HG02642 (cell line): ENCODE data around the gene CEP112.
A peak's percentile ranks its signal among the peaks of the same experiment; 100 is the strongest.

Source experiments
- ATAC-seq: cut with Tn5 transposase; IDR thresholded peaks from one replicate; pipeline ENCODE4 v1.9.1; 2021; ENCODE audit warnings: mild to moderate bottlenecking; ENCODE audit not compliant: unreplicated experiment, poor library complexity

The CEP112 gene

DNA sequence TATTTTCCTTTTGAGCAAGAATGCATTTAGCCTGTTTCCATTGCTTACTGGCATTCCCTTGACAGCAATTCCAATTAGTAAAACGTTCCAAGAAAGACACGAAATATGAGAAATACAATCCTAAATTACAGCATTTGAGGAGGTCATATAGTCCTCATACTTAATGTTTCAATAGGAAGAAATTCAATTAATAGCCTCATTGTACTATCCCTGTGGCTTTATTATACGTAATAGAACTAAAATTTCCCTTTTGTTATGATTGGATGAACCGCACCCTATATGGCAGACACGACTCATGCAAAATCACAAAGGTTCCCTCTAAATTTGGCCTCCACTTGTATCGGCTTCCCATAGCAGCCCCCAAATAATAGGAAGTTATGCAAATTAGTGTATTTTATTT is 291.7 kb downstream of the CEP112 start:
- no peak for ATAC-seq

DNA sequence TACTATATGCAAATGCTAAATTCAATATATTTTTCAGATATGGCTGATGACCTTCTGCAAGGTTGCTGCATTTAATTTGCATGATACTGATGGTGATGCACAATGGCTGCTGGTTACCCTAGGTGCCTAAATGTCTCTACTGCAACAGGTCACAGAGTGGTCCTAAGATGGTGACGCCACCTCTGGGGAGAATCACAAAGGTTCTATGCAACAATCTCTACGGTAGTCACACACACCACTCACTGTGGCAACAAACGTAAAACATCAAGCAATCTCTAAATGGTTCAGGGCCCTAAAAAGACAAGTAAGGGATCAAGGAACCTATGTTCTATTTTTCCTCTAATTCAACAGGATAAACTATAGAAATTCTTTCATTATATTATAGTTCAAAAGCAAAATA is 293.3 kb downstream of the CEP112 start:
- no peak for ATAC-seq

DNA sequence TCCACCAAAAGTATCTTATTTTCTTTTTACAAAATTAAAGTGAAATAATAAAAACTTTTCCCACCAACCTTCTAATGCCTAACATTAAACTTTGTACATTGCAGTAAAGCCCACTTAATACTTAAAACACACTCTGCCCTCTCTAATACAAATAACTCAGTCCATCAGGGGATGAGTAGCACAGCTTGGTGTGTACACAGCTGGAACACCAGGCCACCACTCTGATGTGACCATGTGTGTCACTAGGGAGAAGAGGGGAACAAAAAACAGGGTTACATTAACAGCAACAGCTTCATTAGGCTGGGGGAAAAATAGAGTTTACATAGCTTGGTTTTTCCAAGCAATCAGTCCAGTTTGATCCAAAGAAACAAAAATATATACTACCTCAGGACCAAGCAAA is 295.0 kb downstream of the CEP112 start:
- no peak for ATAC-seq

DNA sequence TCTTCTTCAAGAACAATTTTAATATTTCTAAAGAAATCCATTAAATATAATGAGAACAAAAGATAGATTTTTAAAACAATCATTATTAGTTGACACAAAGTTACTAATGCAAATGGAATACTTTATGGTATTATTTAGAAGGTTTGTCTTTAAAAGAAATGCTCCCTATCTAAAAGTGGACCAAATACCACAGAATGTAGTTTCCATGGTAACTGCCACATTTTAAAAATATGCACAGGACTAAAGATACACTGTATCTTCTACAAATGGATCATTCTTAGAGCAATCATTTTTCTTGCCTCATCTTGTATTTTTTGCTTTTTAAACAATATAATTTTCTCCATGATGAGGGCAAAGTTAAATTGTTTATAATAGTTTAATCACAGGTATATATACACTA is 296.0 kb downstream of the CEP112 start:
- no peak for ATAC-seq

DNA sequence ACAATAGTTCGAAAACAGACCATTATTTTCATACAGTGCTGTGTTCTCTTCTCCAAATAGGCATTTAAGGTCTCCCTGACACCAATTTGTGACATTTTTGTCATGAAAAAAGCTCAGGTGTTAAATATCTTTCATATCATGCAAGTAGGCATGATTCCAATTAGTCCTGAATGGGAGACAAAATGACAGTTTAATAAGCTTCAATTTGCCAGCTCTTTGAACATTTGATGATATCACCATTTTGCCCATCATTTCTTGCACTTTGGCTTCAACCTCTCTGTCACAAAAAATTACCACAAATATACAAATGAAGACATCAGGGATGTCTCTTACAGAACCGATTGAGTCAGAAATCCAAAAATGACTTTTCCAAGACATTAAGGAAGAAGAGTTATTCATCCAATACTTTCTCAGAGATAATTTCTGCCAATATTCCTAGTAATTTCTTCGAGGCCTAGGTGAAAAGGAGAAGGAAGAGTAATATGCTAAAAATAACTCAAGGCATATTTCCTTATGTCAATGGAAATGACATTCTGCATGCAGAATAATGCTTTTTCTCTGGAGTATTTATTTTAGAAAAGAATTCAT is 298.1 kb downstream of the CEP112 start:
- ATAC-seq = no peak

DNA sequence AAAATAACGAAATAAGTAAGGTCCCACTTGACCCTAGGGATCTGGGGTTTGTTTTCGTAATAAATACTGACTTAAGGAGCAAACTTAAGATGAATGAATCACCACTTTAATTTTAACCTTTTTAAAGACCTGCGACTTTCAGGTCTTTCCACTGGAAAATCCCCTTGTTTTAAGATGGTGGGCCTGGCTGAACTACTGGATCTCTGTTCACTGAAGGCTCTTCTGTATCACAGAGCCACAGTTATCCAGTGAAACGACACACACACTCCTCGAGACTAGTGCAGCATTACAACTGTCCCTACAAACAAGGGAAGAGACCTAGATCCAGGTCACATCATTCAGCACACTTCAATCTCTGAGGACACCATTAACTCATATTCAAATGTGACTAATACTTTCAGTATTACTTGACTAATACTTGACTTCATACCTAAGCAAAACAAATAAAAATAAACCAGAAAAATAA is 299.0 kb downstream of the CEP112 start:
- ATAC-seq = peak; percentile 47

DNA sequence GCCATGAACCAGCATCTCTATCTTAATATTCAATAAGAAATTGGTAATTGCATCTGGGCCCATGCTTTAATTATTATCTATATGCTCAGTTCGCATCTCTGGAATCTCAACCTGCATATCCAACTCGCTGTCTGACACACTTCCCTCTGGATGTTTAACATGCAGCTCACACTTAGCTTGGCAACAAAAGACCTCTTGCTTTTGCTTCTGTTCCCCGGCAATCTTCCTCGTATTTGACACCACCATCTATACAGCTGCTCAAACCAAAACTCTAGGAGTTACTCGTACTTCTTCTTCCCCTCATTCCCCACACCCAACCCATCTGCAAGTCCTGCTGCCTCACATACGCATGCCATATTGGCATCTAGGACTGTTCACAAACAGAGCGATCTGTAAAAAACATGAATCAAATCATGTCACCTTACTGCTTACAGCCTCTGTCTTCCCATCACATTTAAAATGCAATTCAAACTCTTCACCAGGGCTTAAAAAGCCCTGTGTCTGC is 300.6 kb downstream of the CEP112 start:
- no peak for ATAC-seq

DNA sequence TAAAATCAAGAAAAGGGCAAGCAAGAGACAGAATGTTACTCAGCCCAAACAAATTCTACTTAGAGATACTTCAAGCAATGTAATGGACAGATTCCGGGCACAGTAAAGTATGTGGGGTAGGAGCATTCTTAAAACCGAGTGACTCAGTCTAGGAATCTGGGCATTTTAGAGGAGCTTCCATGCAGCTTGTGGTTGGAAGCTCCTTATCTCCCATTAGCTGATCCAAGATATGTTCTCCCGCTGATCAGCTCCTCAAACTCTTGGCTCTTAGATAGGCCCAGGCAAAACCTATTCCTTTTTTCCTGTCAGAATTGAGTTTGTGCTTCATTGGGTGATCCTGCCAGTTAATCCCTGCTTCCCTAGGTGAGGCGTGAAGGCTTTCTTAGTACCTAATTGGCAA is 303.3 kb downstream of the CEP112 start:
- no peak for ATAC-seq

DNA sequence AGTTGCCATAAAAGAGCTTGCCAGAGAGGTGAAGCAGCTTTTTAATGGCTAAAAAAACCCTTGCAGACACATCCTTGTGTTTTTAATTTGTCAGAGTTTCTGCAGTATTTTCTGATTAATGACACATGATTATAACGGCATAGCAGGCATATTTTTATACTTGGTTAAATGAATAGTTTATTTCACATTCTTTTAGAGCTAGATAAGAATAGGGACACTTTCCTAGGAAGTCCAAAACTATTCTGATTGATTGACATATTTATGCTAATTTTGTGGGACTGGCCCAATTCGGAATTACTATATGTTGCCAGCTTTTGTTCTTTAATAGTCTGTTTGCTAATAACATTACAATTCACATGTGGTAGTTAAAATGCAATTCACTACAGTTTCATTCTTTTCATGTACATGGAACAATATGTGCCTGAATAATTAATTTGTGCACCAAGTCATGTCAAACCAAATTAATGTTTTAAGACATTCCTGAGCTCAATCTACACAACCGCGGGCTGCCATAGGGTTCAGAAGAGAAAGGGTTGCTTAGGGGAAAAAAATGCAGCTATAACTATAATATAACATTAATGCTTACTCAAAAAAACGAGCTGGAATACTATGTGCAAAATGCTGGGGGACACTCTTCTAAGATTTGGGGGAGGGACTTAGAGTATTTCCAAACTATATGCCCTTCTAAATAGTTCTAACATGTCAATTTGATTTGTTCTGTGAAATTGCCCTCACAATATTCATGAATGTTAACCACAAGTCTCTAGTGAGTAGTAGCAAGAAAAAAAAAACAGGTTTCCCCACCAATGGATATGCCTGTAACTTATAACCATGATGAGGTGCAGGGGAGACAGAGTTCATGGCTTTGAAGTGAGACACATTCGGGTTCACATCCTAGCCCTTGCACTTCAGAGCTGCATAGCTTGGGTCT is 305.4 kb downstream of the CEP112 start:
- ATAC-seq = no peak

DNA sequence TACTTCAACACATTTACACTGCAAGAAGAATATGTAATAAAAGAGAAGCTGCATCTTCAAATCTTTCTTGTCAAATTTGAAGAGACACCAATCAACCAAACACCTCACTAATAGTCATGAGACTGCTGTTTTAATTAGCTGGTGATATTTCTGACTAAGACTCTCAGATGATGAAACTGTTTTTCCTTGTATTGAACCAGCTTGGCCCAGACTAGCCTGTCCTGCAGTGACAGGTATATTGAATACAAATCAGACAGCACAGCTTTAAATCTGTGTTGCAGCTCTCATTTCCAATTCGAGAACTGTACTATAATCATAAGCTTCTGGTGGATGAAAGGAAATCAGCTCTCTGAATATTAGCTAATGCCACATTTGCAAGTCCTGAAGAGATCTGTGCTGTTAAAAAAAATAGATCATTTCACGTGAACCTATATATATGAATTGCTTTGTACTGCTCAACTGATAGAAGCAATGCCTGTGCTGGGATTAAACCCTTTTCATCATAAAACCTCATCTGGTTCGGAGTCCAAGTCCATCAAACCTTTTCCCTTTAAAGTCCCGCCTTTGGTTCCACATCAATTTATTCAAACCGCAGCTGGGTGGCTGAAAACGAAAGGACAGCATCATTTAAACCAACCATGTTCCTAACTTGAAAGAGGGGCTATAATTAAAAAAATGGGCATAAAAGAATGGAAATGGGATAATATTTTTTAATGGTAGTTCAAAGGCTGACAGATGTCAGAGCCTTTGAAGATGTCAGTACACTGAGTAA is 306.2 kb downstream of the CEP112 start:
- no peak for ATAC-seq

DNA sequence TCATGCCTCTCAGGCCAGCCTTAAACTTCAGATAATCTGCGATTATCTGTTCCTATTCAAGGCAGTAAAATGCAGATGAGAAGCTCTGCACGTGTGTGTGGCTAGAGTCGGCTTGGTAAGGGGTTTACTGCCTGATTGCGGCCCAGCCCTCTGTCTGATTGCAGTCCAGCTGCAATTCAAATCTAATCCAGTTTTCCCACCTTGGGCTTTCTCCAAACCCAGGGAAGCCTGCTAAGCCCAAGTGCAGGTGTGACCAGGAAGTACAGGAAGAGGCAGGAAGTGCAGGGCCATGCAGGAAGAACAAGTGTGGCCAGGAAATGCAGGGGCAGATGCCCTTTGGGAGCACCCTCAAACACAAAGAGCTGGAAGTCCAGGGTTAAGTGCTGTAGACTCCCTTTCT is 314.9 kb downstream of the CEP112 start:
- ATAC-seq = no peak

DNA sequence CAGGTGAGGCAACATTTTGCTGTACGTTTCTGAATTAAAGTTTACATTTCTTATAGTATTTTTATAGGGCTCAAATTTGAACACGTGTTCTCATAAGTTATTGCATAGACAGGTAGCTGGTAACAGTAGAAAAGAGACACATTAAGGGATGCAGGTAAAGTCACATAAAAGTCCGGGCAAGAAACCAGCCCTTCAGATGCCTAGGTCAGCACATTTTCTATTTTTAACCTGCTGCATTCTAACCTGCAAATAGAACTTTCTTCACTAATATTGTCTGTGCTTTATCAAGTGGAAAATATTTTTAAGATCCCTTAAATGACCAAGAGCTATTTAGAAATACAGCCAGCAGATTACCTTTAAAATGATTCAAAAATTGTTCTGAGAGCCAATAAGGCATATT is 323.1 kb downstream of the CEP112 start:
- ATAC-seq = no peak

DNA sequence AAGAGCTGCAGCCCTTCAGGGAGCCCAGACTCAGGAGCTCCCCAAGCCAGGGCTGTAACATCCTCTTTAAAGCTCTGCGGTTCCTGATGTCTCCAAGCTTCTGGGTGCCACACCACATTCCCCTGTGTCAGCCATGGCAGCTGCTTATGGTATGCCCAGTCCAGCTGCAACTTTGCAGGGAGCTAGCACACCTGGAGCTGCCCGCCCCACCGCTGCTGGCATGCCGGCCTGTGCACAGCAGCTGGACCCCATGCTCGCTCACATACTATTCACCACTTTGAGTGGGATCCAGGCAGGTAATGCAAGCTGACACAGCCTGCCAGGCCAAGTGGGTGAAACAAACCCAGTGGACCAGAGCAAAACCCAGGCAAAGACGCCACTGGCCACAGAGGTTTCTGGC is 324.9 kb downstream of the CEP112 start:
- no peak for ATAC-seq

DNA sequence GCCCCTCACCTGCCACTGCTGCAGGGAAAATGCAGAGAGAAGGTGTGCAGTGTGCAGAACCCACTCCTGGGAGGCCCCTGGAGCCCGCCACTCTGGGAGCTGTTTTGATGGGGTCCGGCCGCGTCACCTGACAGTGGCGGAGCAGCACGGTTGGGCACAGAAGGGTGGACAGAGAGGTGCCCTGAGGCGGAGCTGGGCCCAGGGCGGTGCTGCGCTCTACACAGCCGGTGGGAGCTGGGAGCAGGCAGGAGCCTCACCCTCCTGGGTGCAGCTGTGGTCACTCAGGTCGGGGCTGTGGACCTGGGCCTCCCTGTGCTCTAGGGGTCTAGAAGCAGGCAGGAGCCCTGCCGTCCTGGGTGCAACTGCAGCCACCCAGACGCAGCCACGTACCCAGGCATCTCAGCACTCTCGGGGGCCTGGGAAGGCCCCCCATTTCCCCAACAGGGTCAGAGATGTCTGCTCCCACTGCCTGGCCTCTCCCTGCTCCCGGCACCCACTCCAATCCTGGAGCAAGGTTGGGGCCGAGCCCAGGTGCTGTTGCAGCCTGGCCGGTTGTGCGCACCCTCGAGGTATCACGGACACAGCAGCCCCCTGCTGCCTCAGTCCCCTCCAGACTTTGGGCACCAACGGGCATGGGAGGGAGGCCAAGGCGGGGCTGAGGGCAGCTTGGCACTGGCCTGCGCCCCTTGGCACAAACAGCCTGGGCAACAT is 326.1 kb downstream of the CEP112 start:
- no peak for ATAC-seq

DNA sequence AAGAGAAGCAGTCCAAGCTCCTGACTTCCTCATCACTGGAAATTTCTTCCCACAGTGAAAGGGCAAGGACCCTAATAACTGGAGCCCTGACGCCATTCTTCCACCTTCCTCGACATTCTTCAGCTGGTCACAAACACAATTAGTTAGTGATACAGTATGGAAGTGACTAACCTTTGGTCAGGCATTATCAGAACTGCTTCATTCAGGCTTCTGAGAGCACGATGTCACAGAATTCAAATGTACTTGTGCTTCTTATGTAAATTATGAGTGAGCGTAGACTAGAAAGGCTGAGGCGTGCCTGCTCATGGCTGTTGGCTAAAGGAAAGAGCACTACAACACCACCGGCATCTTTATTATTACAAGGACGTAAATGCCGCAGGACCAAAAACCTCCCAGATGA is 327.5 kb downstream of the CEP112 start:
- no peak for ATAC-seq

DNA sequence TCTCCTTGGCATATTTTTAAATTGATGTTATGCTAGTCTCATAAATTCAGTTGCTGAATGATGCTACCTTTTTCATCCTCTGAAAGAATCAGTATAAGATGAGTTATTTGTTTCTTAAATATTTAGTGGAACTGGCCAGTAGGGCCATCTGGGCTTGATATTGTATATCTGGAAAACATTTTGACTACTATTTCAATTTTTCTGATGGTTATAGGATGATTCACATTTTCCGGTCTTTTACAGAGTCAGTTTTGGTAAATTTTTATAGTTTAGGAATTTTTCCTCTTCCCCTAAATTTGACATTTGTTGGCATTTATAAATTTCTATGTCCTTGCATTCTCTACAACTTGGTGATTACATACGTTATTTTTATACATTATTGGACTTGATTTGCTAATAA is 334.2 kb downstream of the CEP112 start:
- no peak for ATAC-seq

DNA sequence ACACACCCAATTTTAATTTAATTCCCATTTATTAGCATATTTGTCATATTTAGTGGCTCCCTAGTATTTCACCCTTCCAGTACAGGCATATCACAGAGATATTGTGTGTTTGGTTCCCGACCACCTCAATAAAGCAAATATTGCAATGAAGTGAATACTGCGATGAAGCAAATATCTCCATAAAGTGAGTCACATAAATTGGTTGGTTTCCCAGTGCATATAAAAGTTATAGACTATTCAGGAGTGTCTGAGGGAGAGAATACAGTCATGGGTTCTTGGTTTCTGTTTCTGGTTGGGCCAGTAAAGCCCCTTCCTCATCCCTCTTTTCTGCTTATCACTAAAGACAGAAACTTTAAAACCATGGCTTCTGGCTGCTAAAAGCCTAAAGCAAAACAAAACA is 335.1 kb downstream of the CEP112 start:
- no peak for ATAC-seq

DNA sequence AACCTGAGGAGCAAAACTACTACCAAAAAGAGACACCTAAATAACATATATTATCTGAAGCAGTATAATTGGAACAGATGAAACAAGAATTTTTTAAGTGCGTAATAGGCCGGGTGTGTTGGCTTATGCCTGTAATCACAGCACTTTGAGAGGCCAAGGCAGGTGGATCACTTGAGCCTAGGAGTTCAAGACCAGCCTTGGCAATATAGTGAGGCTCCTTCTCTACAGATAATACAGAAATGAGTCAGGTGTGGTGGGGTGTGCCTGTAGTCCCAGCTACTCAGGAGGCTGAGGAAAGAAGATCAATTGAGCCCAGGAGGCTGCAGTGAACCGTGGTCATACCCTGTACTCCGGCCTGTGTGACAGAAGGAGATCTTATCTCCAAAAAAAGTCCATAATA is 336.3 kb downstream of the CEP112 start:
- ATAC-seq = no peak

DNA sequence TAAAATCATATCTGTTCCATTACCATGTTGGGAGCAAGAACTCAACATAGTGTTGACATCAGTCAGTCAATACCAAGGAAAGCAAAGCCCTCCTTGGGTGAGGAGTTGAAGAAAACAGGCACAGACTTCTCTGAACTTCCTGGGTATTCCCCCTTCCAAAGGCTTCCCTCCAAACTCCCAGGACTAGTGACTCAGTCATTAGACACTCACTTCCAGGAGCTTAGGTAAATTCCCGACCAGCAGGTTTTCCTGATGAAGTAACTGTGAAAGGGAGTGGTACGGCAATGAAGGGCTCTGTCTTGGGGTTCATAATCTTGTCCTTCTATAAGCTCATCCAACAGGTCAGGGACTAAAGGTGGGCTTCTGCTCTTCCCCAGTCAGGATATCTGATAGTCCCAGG is 336.7 kb downstream of the CEP112 start:
- ATAC-seq = no peak

DNA sequence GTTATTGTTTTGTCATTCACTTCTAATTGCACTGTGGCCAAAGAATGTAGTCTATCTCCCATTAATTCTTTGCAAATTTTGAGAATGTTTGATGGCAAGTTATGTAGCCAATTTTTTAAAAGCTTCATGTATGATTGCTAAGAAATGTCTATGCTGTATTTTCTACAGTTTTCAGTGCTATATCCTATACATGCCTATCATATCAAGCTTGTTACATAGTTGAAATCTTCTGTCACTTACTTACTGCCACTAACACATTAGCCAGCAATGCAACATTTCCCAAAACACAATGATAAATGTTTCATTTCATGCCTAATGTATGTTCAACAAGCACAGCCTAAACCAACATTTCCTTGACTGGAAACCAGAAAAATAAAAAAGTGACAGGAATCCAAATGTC is 338.1 kb downstream of the CEP112 start:
- ATAC-seq = no peak
